Heart left ventricle (tissue), 16 donors: Measurements from ENCODE around the gene XYLT1. TPM values are rescaled to one million over a fixed set of nuclear protein-coding genes. Genes with fewer than 3 reads are reported as not detected.

Experiments
- ATAC-seq, 4 donors: fragments of 200-7000 bp; cut with Tn5 transposase; one replicate each; pipeline ENCODE4 v1.9.1; 2020 to 2022; ENCODE audit warnings: moderate library complexity in 4 of 4, mild to moderate bottlenecking in 3 of 4, moderate number of reproducible peaks in 1 of 4
- DNase-seq, 5 donors: peaks; one replicate each; pipeline ENCODE4 v3.0.0-alpha.2; 2020
- H3K27ac ChIP-seq, 12 donors: fragments of 200-600 bp; sonication (generic) in 4 of 12; one replicate each; pipeline versions ENCODE4 v1.5.0 to v1.8.0; 2016 to 2022; ENCODE audit warnings: mild to moderate bottlenecking in 2 of 12
- H3K27me3 ChIP-seq, 9 donors: fragments of 200-600 bp; sonication (generic) in 2 of 9; one replicate each; pipeline versions ENCODE4 v1.5.1 to v1.8.0; 2016 to 2022; ENCODE audit warnings: mild to moderate bottlenecking in 3 of 9
- H3K36me3 ChIP-seq, 9 donors: fragments of 200-600 bp; sonication (generic) in 2 of 9; one replicate each; pipeline versions ENCODE4 v1.5.0 to v1.8.0; 2018 to 2022; ENCODE audit warnings: mild to moderate bottlenecking in 2 of 9
- H3K4me1 ChIP-seq, 12 donors: fragments of 200-600 bp; sonication (generic) in 4 of 12; one replicate each; pipeline versions ENCODE4 v1.5.0 to v1.8.0; 2016 to 2022; ENCODE audit warnings: mild to moderate bottlenecking in 3 of 12
- H3K4me3 ChIP-seq, 12 donors: fragments of 200-600 bp; sonication (generic) in 4 of 12; one replicate each; pipeline versions ENCODE4 v1.5.0 to v1.8.0; 2017 to 2022; ENCODE audit warnings: mild to moderate bottlenecking in 9 of 12, moderate library complexity in 4 of 12
- H3K9me3 ChIP-seq, 12 donors: fragments of 200-600 bp; sonication (generic) in 4 of 12; one replicate each; pipeline versions ENCODE4 v1.5.0 to v1.8.0; 2016 to 2022; ENCODE audit warnings: mild to moderate bottlenecking in 1 of 12
- POLR2A ChIP-seq, 2 donors: fragments of 450-650 bp; IDR thresholded peaks; one replicate each; pipeline ENCODE4 v1.6.1; 2017; ENCODE audit warnings: antibody characterized with exemption in 2 of 2, mild to moderate bottlenecking in 2 of 2, moderate library complexity in 2 of 2
- whole genome bisulfite sequencing, 4 donors: extraction: QIAGEN DNeasy Blood & Tissue Kit in 2 of 4; methylation state at CpG; one replicate each; pipeline versions ENCODE4 v1.1.5 to v1.1.7; 2013 to 2018; 5-methylcytosine and 5-hydroxymethylcytosine counted together
- intact Hi-C, 10 donors: fragments of 100-400 bp; cut with DNase I; formaldehyde crosslinking; loops; one replicate each; pipeline versions ENCODE4 v1.11.1 to v1.14.2; 2022
- polyA plus RNA-seq, 2 donors: library from polyadenylated mRNA; stranded (reverse); fragments of 200-250 nt; gene quantifications; one replicate each; pipeline ENCODE4 v1.2.3, GENCODE V29; 2013
- total RNA-seq, 9 donors: library from RNA; depleted of rRNA in 2 of 9; stranded (reverse); fragments of >200 nt in 2 of 9; fragmentation: NEBNext Ultra II Directional in 3 of 9; extraction: Animal tissue kit (Norgen Biotek cat#: 25700) in 3 of 9; gene quantifications; one replicate each; pipeline versions ENCODE4 v1.1.0 to v1.2.4, GENCODE V29; 2016 to 2023
- TF ChIP-seq, protein P1 (sequence below), 12 donors: fragments of 200-600 bp; sonication (generic) in 4 of 12; IDR thresholded peaks; one replicate each; pipeline versions ENCODE4 v1.5.0 to v1.8.0; 2018 to 2022; ENCODE audit warnings: antibody characterized with exemption in 12 of 12, mild to moderate bottlenecking in 5 of 12
- donor health status: ischemic (EF 13 %, LVEDD 7.1; RV severe dilation, severe dysfunction).
- donor health status: healthy with polysubstance abuse.
- donor health status: DM: no; HTN: yes; CAD: no.
- donor health status: DM: no; HTN: no; CAD: no.
- donor health status: ischemic (EF 25% LVEDD 6.9; RV normal size, moderate dysfunction).
- donor health status: ischemic (EF 25% LVEDD 5.7; RV mildly dilated, moderate dysfunction).
- donor health status: healthy.
- donor health status: DM: yes; HTN: yes; CAD: no.
- donor health status: ischemic (EF 35%, LVEDD 5.7; RV mildly dilated, moderate dysfunction).
- donor health status: nonischemic (EF 11% LVEDD 7.7; RV severe dilation, severe dysfunction).
- donor health status: DM: yes; HTN: yes; CAD: no.
- donor health status: PGD.
- donor health status: ischemic (EF 29% LVEDD 5.4; RV normal size, mild dysfunction).
- donor health status: nonischemic (EF 23%, LVEDD 6.1; RV moderate dilation, normal function).

The XYLT1 gene
- total and polyA plus RNA-seq, 11 donors, result 0.46 to 12.3 (median 2.4) TPM

DNA sequence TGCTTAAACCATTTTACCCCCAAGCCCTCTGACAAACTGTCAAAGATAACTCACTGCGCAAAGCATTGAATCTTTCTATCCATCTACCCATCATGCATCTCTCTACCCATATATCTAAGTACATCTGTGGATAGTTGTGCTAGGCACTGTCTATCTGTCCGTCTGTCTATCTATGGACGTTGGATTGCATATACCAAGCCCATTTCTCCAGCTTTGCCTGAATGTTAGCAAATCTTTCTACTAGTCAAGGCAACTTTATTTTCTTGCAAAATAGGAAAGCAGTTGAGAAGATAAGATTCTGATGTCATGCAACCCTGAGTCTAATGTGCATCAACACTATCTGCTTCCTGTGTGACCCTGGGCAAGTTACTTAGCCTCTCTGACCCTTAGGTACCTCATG, 117.2 kb downstream of the XYLT1 start:
- whole genome bisulfite sequencing, 4 donors, result 26 to 90% (median 66%) methylated on average over 3 of the region's 3 CpGs
- Histone ChIP-seq H3K27me3 (no peaks in the 10 kb centered on the region), H3K36me3 (no peaks in the 10 kb centered on the region), H3K27ac (no peak overlapping the region), H3K4me1 (peaks cover 0 to 32% (median 0%) of the 10 kb centered on the region in 12 donors), H3K9me3 (no peaks in the 10 kb centered on the region), H3K4me3 (no peak overlapping the region)
- intact Hi-C loops, result no loop called here
- ATAC-seq, result no peak
- TF ChIP-seq, protein P1, sequence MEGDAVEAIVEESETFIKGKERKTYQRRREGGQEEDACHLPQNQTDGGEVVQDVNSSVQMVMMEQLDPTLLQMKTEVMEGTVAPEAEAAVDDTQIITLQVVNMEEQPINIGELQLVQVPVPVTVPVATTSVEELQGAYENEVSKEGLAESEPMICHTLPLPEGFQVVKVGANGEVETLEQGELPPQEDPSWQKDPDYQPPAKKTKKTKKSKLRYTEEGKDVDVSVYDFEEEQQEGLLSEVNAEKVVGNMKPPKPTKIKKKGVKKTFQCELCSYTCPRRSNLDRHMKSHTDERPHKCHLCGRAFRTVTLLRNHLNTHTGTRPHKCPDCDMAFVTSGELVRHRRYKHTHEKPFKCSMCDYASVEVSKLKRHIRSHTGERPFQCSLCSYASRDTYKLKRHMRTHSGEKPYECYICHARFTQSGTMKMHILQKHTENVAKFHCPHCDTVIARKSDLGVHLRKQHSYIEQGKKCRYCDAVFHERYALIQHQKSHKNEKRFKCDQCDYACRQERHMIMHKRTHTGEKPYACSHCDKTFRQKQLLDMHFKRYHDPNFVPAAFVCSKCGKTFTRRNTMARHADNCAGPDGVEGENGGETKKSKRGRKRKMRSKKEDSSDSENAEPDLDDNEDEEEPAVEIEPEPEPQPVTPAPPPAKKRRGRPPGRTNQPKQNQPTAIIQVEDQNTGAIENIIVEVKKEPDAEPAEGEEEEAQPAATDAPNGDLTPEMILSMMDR (IDR thresholded peaks at IDR 0.05), result no peak
- TF ChIP-seq POLR2A (IDR thresholded peaks at IDR 0.05), result no peak
- no peak for DNase-seq

DNA sequence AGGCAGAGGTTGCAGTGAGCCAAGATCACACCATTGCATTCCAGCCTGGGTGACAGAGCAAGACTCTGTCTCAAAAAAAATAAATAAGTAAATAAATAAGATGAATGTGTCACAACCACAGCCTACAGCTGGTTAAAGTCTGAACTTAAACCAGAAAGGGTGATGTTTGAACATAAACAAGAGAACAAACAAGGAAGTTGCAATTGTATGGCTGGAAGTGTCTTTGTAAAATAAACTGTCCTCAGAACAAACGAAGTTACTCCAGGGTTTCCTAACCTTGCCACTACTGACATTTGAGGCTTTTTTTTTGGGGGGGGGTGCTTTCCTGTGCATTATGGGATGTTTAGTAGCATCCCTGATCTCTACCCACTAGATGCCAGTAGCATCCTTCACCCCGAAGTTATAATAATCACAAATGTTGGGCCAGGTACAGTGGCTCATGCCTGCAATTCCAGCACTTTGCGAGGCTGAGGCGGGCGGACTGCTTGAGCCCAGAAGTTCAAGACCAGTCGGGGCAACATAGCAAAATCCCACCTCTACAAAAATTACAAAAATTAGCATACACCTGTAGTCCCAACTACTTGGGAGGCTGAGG, 119.2 kb downstream of the XYLT1 start:
- Histone ChIP-seq H3K9me3 (no peaks in the 10 kb centered on the region), H3K27me3 (no peaks in the 10 kb centered on the region), H3K36me3 (no peaks in the 10 kb centered on the region), H3K4me3 (no peak overlapping the region), H3K4me1 (peaks cover 0 to 41% (median 13%) of the 10 kb centered on the region in 12 donors), H3K27ac (no peak overlapping the region)
- no peak for TF ChIP-seq POLR2A (IDR thresholded peaks at IDR 0.05)
- TF ChIP-seq, protein P1 (IDR thresholded peaks at IDR 0.05), result no peak
- intact Hi-C loops, result no loop called here
- WGBS, 4 donors, result 80 to 88% (median 85%) methylated on average over 6 of the region's 6 CpGs
- ATAC-seq (no peak), DNase-seq (no peak)

DNA sequence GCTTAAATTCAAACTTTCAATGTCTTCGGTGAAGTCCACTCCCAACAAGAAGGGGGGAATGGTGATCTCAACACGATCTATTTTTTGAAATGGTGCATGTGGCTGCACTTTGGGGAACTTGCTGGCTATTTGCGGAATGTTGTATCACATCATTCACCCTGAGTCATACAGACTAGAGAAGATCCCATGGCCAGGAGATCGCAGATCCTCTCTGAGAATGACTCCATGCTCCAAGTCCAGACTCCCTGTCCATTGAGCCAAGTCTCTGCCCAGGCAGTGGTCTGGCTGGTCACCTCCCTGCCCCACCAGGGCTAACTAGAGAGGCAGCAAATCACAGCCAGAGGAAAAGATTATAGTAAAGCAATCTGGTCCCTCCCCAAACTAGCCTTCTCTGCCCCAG, 120.6 kb downstream of the XYLT1 start:
- Histone ChIP-seq H3K4me1 (peaks cover 0 to 53% (median 18%) of the 10 kb centered on the region in 12 donors), H3K36me3 (no peaks in the 10 kb centered on the region), H3K27ac (no peak overlapping the region), H3K27me3 (no peaks in the 10 kb centered on the region), H3K9me3 (no peaks in the 10 kb centered on the region), H3K4me3 (no peak overlapping the region)
- ATAC-seq (no peak), DNase-seq (no peak)
- intact Hi-C loops, result no loop called here
- 94 to 100% (median 95%) methylated on average over 4 of the region's 4 CpGs for WGBS, 4 donors
- no peak for TF ChIP-seq POLR2A (IDR thresholded peaks at IDR 0.05)
- TF ChIP-seq, protein P1 (IDR thresholded peaks at IDR 0.05), result no peak

DNA sequence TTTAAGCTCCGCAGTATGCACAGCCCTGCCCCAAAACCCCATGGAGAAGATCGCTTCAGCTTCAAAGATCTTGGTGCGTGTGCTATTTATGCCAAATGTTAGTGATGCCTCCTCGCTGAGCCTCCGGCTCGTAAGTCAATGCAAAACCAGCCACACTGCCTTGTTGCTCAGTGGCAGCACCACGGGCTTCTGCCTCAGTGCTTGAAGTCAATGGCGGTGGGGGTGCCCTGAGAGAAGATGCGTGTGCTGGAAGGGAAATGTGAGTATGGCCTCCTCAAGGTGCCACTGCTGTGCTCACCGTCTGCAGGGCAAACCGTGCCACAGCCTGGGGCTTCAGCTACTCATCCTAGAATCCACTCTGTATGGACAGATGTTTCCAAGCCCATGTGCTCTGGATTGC, 121.9 kb downstream of the XYLT1 start:
- Histone ChIP-seq H3K9me3 (no peaks in the 10 kb centered on the region), H3K4me3 (no peak overlapping the region), H3K36me3 (no peaks in the 10 kb centered on the region), H3K4me1 (peaks cover 0 to 57% (median 24%) of the 10 kb centered on the region in 12 donors), H3K27me3 (no peaks in the 10 kb centered on the region), H3K27ac (no peak overlapping the region)
- no peak for TF ChIP-seq POLR2A (IDR thresholded peaks at IDR 0.05)
- TF ChIP-seq, protein P1 (IDR thresholded peaks at IDR 0.05), result no peak
- DNase-seq, result no peak
- ATAC-seq, result no peak
- intact Hi-C loops, result loop anchor here in 2 of 10 donors (10.0 kb wide), 4 partner anchors 46 to 484 kb away; no protein-coding TSS in a partner anchor
- 91 to 97% (median 96%) methylated on average over 11 of the region's 11 CpGs for WGBS, 4 donors
